Esophagus squamous epithelium (tissue), 5 donors: Measurements from ENCODE around the gene SEC61G. TPM values are rescaled to one million over a fixed set of nuclear protein-coding genes. Genes with fewer than 3 reads are reported as not detected.

Experiments
- DNase-seq: peaks from one replicate; lab custom pipeline; 2025; lab: John Stamatoyannopoulos, UW
- H3K27ac ChIP-seq, 4 donors: fragments of 200-600 bp; sonication (generic); one replicate each; pipeline ENCODE4 v1.5.1; 2016 to 2019; ENCODE audit warnings: mild to moderate bottlenecking in 1 of 4
- H3K27me3 ChIP-seq, 4 donors: fragments of 200-600 bp; sonication (generic); 1 replicate in 3 of 4; 2 replicates in 1 of 4; pipeline versions ENCODE4 v1.5.1 to v1.6.0; 2017 to 2021; ENCODE audit warnings: antibody characterized with exemption in 1 of 4
- H3K36me3 ChIP-seq, 3 donors: fragments of 200-600 bp; sonication (generic); one replicate each; pipeline ENCODE4 v1.5.1; 2016 to 2019
- H3K4me1 ChIP-seq, 3 donors: fragments of 200-600 bp; sonication (generic); one replicate each; pipeline ENCODE4 v1.5.1; 2017 to 2019
- H3K4me3 ChIP-seq, 4 donors: fragments of 200-600 bp; sonication (generic); 1 replicate in 3 of 4; 2 replicates in 1 of 4; pipeline ENCODE4 v1.5.1; 2016 to 2019; ENCODE audit warnings: mild to moderate bottlenecking in 2 of 4, moderate library complexity in 1 of 4
- H3K9me3 ChIP-seq, 3 donors: fragments of 200-600 bp; sonication (generic); one replicate each; pipeline ENCODE4 v1.5.1; 2016 to 2019
- POLR2A ChIP-seq, 4 donors: fragments of 450-650 bp; IDR thresholded peaks; one replicate each; pipeline ENCODE4 v1.6.1; 2017; ENCODE audit warnings: antibody characterized with exemption in 4 of 4, mild to moderate bottlenecking in 4 of 4, moderate library complexity in 3 of 4
- WGBS, 2 donors: methylation state at CpG; one replicate each; pipeline ENCODE4 v1.1.5; 2018; 5-methylcytosine and 5-hydroxymethylcytosine counted together
- intact Hi-C: fragments of 100-400 bp; cut with DNase I; formaldehyde crosslinking; loops from one replicate; pipeline ENCODE4 v1.15.0; 2022
- total RNA-seq, 4 donors: library from RNA; depleted of rRNA; stranded (reverse); fragments of >200 nt; gene quantifications; one replicate each; pipeline ENCODE4 v1.1.0, GENCODE V29; 2016
- TF ChIP-seq, protein P1 (sequence below), 6 experiments: fragments of 450-650 bp in 4 of 6; fragments of 200-600 bp in 2 of 6; sonication (generic) in 2 of 6; IDR thresholded peaks; one replicate each; pipeline ENCODE4 v1.5.1; 2016 to 2019; ENCODE audit warnings: antibody characterized with exemption in 6 of 6, mild to moderate bottlenecking in 4 of 6, moderate library complexity in 4 of 6
- donor health status: DM: yes; HTN: yes; CAD: no.

Gene SEC61G
- total RNA-seq, 4 donors from 2014 or later = 122 to 429 (median 309) TPM

DNA sequence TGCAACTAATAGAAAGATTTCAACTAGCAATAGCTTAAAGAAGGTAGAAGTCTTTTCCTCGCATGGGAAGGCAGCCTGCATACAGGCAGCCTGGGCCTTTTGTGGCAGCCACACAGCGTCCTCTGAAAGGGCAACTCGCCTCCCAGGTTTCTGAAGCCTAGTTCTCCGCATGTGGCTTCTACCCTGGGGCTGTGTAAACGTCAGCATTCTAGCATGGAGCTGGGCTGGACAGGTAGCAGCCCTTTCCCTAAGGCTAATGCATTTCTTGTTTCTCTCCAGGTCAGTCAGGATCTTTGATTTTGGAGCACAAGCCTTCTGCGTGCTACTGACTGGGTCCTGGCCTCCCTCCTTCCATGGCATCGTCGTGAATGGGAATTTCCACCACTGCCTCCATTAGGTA, 23.8 kb upstream of the SEC61G start:
- intact Hi-C loops = no loop called here
- Histone ChIP-seq H3K27ac (no peak overlapping the region), H3K9me3 (no peaks in the 10 kb centered on the region), H3K4me3 (no peak overlapping the region), H3K36me3 (no peaks in the 10 kb centered on the region), H3K4me1 (peaks cover 0 to 6% (median 0%) of the 10 kb centered on the region in 3 donors), H3K27me3 (no peaks in the 10 kb centered on the region)
- 79 to 84% methylated on average over 7 to 8 of the region's 8 CpGs for WGBS, 2 donors
- TF ChIP-seq, protein P1, sequence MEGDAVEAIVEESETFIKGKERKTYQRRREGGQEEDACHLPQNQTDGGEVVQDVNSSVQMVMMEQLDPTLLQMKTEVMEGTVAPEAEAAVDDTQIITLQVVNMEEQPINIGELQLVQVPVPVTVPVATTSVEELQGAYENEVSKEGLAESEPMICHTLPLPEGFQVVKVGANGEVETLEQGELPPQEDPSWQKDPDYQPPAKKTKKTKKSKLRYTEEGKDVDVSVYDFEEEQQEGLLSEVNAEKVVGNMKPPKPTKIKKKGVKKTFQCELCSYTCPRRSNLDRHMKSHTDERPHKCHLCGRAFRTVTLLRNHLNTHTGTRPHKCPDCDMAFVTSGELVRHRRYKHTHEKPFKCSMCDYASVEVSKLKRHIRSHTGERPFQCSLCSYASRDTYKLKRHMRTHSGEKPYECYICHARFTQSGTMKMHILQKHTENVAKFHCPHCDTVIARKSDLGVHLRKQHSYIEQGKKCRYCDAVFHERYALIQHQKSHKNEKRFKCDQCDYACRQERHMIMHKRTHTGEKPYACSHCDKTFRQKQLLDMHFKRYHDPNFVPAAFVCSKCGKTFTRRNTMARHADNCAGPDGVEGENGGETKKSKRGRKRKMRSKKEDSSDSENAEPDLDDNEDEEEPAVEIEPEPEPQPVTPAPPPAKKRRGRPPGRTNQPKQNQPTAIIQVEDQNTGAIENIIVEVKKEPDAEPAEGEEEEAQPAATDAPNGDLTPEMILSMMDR (IDR thresholded peaks at IDR 0.05) = no peak
- TF ChIP-seq POLR2A (IDR thresholded peaks at IDR 0.05) = no peak
- no peak for DNase-seq

DNA sequence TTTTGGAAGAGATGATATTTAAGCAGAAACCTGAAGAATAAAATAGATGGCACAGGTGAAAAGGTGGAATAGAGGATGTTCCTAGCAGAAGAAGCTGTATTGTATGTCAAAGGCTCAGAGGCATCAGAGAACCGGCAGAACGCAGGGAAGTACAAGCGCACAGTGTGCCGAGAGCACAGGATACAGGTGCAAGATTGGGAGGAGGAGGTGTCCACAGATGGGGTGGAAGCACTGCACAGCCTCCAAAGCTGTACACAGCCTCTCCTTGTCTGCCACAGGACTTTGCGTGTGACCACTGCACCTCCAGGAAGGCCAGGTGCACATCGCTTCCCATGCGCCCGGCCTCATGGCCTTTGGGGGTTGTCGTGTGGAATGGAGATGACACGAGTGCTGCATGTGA, 23.3 kb upstream of the SEC61G start:
- Histone ChIP-seq H3K27ac (no peak overlapping the region), H3K36me3 (no peaks in the 10 kb centered on the region), H3K4me1 (peaks cover 0 to 6% (median 0%) of the 10 kb centered on the region in 3 donors), H3K27me3 (no peaks in the 10 kb centered on the region), H3K4me3 (no peak overlapping the region), H3K9me3 (no peaks in the 10 kb centered on the region)
- 92 to 96% methylated on average over 9 to 10 of the region's 10 CpGs for WGBS, 2 donors
- TF ChIP-seq, protein P1 (IDR thresholded peaks at IDR 0.05) = no peak
- TF ChIP-seq POLR2A (IDR thresholded peaks at IDR 0.05) = no peak
- intact Hi-C loops = no loop called here
- DNase-seq = no peak

DNA sequence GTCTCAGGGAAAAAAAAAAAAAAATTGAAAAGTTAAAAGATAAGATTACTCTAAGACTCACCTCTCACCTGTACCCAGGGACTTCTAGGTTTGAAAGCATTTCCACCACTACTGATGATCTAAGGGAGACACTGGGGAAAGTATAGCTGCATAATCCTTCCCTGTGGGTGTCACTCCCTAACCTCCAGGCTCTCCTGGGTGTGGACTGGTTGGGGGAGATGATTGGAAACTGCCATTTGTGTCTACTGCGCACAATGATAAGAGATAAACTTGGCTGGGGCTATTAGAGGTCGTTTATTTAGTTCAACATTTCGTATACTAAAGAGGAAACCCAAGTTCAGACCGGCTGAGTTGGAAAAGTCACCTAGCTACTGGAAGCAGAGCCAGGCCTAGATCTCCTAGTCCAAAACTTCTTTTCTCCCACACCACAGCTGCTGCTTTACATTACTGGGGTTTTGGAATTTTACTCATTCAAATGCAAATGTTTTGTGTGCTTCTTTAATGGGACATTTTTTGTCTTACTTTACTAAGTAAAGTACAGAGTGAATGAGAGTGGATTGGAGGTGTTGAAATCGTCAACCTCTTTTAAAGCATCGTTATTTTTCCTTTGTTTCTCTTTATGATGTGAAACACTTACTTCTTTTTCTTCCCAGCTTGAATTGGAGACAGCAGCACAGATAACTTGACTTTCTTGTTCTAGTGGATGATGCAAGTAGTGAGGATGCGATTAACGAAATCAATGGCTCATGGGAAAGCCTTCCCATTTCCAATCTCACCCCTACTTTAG, 22.3 kb upstream of the SEC61G start:
- no peak overlapping the region for H3K4me3 ChIP-seq
- peaks cover 0 to 6% (median 0%) of the 10 kb centered on the region in 3 donors for H3K4me1 ChIP-seq
- H3K27ac ChIP-seq = no peak overlapping the region
- H3K27me3 ChIP-seq = no peaks in the 10 kb centered on the region
- H3K36me3 ChIP-seq = no peaks in the 10 kb centered on the region
- intact Hi-C loops = no loop called here
- DNase-seq = no peak
- TF ChIP-seq POLR2A (IDR thresholded peaks at IDR 0.05) = no peak
- TF ChIP-seq, protein P1 (IDR thresholded peaks at IDR 0.05) = no peak
- H3K9me3 ChIP-seq = no peaks in the 10 kb centered on the region
- 70% methylated on average over 8 of the region's 8 CpGs for WGBS, 2 donors

DNA sequence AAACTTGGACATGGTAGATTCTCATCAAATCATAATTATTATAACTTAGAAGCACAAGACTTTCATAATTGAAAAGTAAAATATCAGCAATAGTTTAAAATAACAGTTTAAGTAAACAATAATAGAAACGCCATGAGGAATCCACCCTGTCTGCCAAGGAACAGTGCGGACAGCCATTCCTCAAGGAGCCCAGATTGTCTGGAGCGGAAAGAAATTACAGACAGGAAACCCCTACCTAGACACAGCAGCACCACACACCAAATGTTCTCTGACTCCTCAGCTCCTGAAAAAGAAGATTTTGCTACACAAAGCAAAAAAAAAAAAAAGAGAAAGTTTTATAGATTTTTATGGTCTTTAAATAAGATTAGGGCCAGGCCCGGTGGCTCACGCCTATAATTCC, 21.5 kb upstream of the SEC61G start:
- DNase-seq = no peak
- Histone ChIP-seq H3K27ac (no peak overlapping the region), H3K9me3 (no peaks in the 10 kb centered on the region), H3K4me1 (peaks cover 0 to 2% (median 0%) of the 10 kb centered on the region in 3 donors), H3K27me3 (no peaks in the 10 kb centered on the region), H3K4me3 (no peak overlapping the region), H3K36me3 (no peaks in the 10 kb centered on the region)
- intact Hi-C loops = no loop called here
- WGBS, 2 donors = 58 to 82% methylated on average over 5 of the region's 5 CpGs
- TF ChIP-seq POLR2A (IDR thresholded peaks at IDR 0.05) = no peak
- TF ChIP-seq, protein P1 (IDR thresholded peaks at IDR 0.05) = no peak

DNA sequence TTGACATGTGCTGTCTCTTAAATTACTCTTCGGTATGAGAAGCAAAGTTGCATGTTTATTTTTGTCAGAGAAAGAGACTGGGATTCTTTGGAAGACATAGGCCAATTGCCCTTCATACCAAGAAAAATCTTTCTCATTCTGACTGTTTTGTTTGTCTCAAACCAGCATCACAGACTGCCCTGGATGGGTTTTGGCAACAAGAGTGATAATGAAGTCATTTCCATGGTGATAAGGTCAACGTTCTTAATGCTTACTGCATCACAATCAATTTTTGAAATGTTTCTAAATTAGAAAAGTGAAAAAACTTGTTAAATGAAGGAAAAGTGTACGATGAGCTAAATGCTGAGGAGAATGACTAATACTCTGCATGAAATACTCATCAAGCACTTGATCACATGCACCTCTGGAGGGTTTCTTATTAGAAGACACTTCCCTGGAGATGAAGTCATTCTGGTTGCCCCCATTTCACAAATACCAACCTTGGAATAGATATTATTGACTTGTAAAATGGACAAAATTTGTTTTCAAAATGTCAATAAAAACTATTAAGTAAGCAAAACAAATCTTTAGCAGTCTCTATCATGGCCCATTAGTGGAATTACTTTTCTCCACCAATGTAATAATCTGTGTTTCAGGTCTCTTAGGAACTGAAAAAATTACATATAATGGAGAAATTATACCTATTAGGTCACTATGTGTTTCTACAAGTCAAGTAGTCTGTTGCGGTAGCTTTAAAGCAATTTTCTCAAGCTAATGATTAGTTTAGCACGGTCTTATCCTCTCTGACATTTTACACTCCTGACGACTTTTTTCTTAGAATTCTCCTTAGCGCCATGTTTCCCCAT, 19.9 kb upstream of the SEC61G start:
- Histone ChIP-seq H3K36me3 (no peaks in the 10 kb centered on the region), H3K9me3 (no peaks in the 10 kb centered on the region), H3K27ac (no peak overlapping the region), H3K4me3 (no peak overlapping the region), H3K4me1 (peaks cover 0 to 5% (median 0%) of the 10 kb centered on the region in 3 donors), H3K27me3 (no peaks in the 10 kb centered on the region)
- WGBS, 2 donors = 74 to 77% methylated on average over 7 of the region's 7 CpGs
- TF ChIP-seq, protein P1 (IDR thresholded peaks at IDR 0.05) = no peak
- no peak for TF ChIP-seq POLR2A (IDR thresholded peaks at IDR 0.05)
- intact Hi-C loops = no loop called here
- DNase-seq = no peak
